ENCODE results near the gene MAVS. TPM values are rescaled to one million over a fixed set of nuclear protein-coding genes. Genes with fewer than 3 reads are reported as not detected.
A peak's percentile ranks its signal among the peaks of the same experiment; 100 is the strongest.

MAVS gene
- total and polyA plus RNA-seq, 2 donors (not counting 3 experiments of a cell fraction or from before 2014, with no cell fraction given): 18.8 to 40.7 TPM

GRCh38 chr20:3869839-3870634 lies 23.4 kb downstream of the MAVS start:
- H3K9me3 ChIP-seq (replicated peaks; ENCODE audit: control insufficient read depth, insufficient read depth, low read length): no peaks in the 10 kb centered on the region
- H2AFZ ChIP-seq (ENCODE audit: low read depth, low read length): no peak overlapping the region
- H4K20me1 ChIP-seq (replicated peaks; ENCODE audit: control insufficient read depth, extremely low read depth, insufficient read depth, low read length): no peaks in the 10 kb centered on the region
- FAIRE-seq: no peak
- POLR2A ChIA-PET: no interaction called here
- BruUV-seq (replicated peaks): TSS peak; percentile 0
- dilution Hi-C loops (cut with MboI; ENCODE audit: extremely low pct_ligation_motif_present, low sequenced_read_pairs): no loop called here
- no peak overlapping the region for H3K4me2 ChIP-seq (ENCODE audit: insufficient read depth, low read length)
- no peak overlapping the region for H3K4me3 ChIP-seq (replicated peaks in 1 of 3; ENCODE audit: insufficient read depth in 1 of 3, low read depth in 1 of 3, low read length in 3 of 3)
- H3K9me1 ChIP-seq (replicated peaks; ENCODE audit: control insufficient read depth, extremely low read depth, insufficient read depth, low read length): no peaks in the 10 kb centered on the region
- DNase-seq (ENCODE audit: low read depth, low spot score): no peak
- H3K27ac ChIP-seq (ENCODE audit: insufficient read depth, low read depth, low read length): no peak overlapping the region
- intact Hi-C loops (cut with micrococcal nuclease): no loop called here
- H3K27me3 ChIP-seq (ENCODE audit: control insufficient read depth in 2 of 2, insufficient read depth in 2 of 2, low read length in 2 of 2): no peaks in the 10 kb centered on the region
- CTCF ChIA-PET: no interaction called here
- peaks cover 0 to 30% of the 10 kb centered on the region in 2 experiments for H3K36me3 ChIP-seq (ENCODE audit: control insufficient read depth in 2 of 2, extremely low read depth in 1 of 2, insufficient read depth in 2 of 2, low read length in 2 of 2)
- no peak overlapping the region for H3K9ac ChIP-seq (replicated peaks; ENCODE audit: extremely low read depth, insufficient read depth, low read length)
- H3K4me1 ChIP-seq (ENCODE audit: control insufficient read depth, extremely low read depth, insufficient read depth, low read length): no peaks in the 10 kb centered on the region
- TF ChIP-seq GATA2 (IDR thresholded peaks at IDR 0.05; ENCODE audit: insufficient read depth, insufficient read length, low read depth, low read length) (no peak), POLR2AphosphoS5 (IDR thresholded peaks at IDR 0.05; ENCODE audit: insufficient read depth, low read depth, low read length) (no peak), CTCF (IDR thresholded peaks at IDR 0.05; ENCODE audit: extremely low read depth in 1 of 2, insufficient read depth in 1 of 2, low read depth in 1 of 2, low read length in 2 of 2) (no peak), MAX (IDR thresholded peaks at IDR 0.05; ENCODE audit: insufficient read depth, insufficient read length) (no peak), FOS (IDR thresholded peaks at IDR 0.05; ENCODE audit: borderline replicate concordance, insufficient read depth, low read length) (no peak), EZH2 (IDR thresholded peaks at IDR 0.05; ENCODE audit: borderline replicate concordance, low read depth, low read length, severe bottlenecking) (no peak), POLR2A (IDR thresholded peaks at IDR 0.05; ENCODE audit: low read depth, low read length) (no peak), MYC (IDR thresholded peaks at IDR 0.05; ENCODE audit: low read depth, low read length) (no peak), JUN (IDR thresholded peaks at IDR 0.05; ENCODE audit: borderline replicate concordance, insufficient read depth, insufficient read length, low read depth) (no peak)
- no peaks in the 10 kb centered on the region for H3K79me2 ChIP-seq (ENCODE audit: control insufficient read depth, insufficient read depth, low read length)
